ENCODE measurements around the gene PATZ1.

- TF ChIP-seq CTCF (conservative IDR thresholded peaks at IDR 0.05 in 1 of 2, IDR thresholded peaks at IDR 0.05 in 1 of 2; ENCODE audit: low read depth in 1 of 2, low read length in 2 of 2) (no peak), EZH2 (IDR thresholded peaks at IDR 0.05; ENCODE audit: low read length, missing control alignments) (no peak)
Observed at GRCh38 chr22:31394326-31394725, 48.2 kb upstream of the PATZ1 start.
